ENCODE results near the gene ACTN1.
"Not testable (repeated sequence)": the region's sequence is repeated elsewhere in the genome, so short reads cannot be mapped to it uniquely, and the experiment has no call there.

Gene ACTN1

GRCh38 chr14:68853749-68854148 lies 125.4 kb downstream of the ACTN1 start:
- no peak for DNase-seq

- not testable (repeated sequence) for DNase-seq
These were observed 126.6 kb downstream of the ACTN1 start for GRCh38 chr14:68852493-68852892.

- DNase-seq = no peak
These were observed 128.0 kb downstream of the ACTN1 start for GRCh38 chr14:68851078-68851477.

- no peak for DNase-seq
These were observed 129.7 kb downstream of the ACTN1 start for GRCh38 chr14:68849416-68849815.

- DNase-seq = no peak
These were observed 130.8 kb downstream of the ACTN1 start for GRCh38 chr14:68848253-68848652.

GRCh38 chr14:68847640-68848039 lies 131.5 kb downstream of the ACTN1 start:
- DNase-seq = not testable (repeated sequence)

GRCh38 chr14:68846466-68846865 lies 132.6 kb downstream of the ACTN1 start:
- DNase-seq = no peak

GRCh38 chr14:68844210-68844545 lies 134.9 kb downstream of the ACTN1 start:
- DNase-seq = no peak

- peak; percentile 91 for DNase-seq
These were observed 135.5 kb downstream of the ACTN1 start for GRCh38 chr14:68843471-68844209.

- no peak for DNase-seq
These were observed 136.8 kb downstream of the ACTN1 start for GRCh38 chr14:68842298-68842697.

GRCh38 chr14:68841016-68841809 lies 137.9 kb downstream of the ACTN1 start:
- no peak for DNase-seq

- DNase-seq = no peak
These were observed 138.6 kb downstream of the ACTN1 start for GRCh38 chr14:68840454-68840853.

- DNase-seq = no peak
These were observed 143.0 kb downstream of the ACTN1 start for GRCh38 chr14:68836082-68836481.

GRCh38 chr14:68834816-68835215 lies 144.3 kb downstream of the ACTN1 start:
- no peak for DNase-seq

- DNase-seq = no peak
These were observed 150.4 kb downstream of the ACTN1 start for GRCh38 chr14:68828698-68829097.

GRCh38 chr14:68825729-68826128 lies 153.4 kb downstream of the ACTN1 start:
- no peak for DNase-seq

GRCh38 chr14:68824517-68825347 lies 154.4 kb downstream of the ACTN1 start:
- DNase-seq = peak; percentile 78

- DNase-seq = no peak
These were observed 154.9 kb downstream of the ACTN1 start for GRCh38 chr14:68824207-68824516.

Data from femur (tissue), 1 donor.